Measurements from ENCODE around the gene CD59. TPM values are rescaled to one million over a fixed set of nuclear protein-coding genes. Genes with fewer than 3 reads are reported as not detected.
A peak's percentile ranks its signal among the peaks of the same experiment; 100 is the strongest.

The CD59 gene
- total and polyA plus RNA-seq, 3 experiments from 2014 or later: 25.2 to 40.4 (median 28.0) TPM

GRCh38 chr11:33719587-33719986 is 16.6 kb downstream of the CD59 start:
- no peaks in the 10 kb centered on the region for H3K27me3 ChIP-seq (ENCODE audit: insufficient read depth, low read length, poor library complexity, severe bottlenecking)
- POLR2A ChIA-PET: no interaction called here
- no peak overlapping the region for H3K4me3 ChIP-seq (ENCODE audit: low read length)
- no peak overlapping the region for H3K27ac ChIP-seq (ENCODE audit: low read depth, low read length)
- no peaks in the 10 kb centered on the region for H3K9me3 ChIP-seq (ENCODE audit: low read length)
- Mint-ChIP-seq H3K4me3 (no peak overlapping the region), H3K9me3 (no peaks in the 10 kb centered on the region), H3K27ac (no peak overlapping the region), H3K27me3 (no peaks in the 10 kb centered on the region), H3K4me1 (peaks cover 13 to 17% (median 14%) of the 10 kb centered on the region in 3 donors), H3K36me3 (peaks cover 0 to 54% (median 17%) of the 10 kb centered on the region in 3 donors)
- no peaks in the 10 kb centered on the region for H3K4me1 ChIP-seq (ENCODE audit: insufficient read depth, low read length)
- no peaks in the 10 kb centered on the region for H3K36me3 ChIP-seq (ENCODE audit: insufficient read depth, low read length)
- CTCF ChIA-PET: no interaction called here
- no peak for DNase-seq

GRCh38 chr11:33718440-33718839 is 17.8 kb downstream of the CD59 start:
- H3K36me3 Mint-ChIP-seq: peaks cover 0 to 59% (median 18%) of the 10 kb centered on the region in 3 donors
- no peaks in the 10 kb centered on the region for H3K27me3 ChIP-seq (ENCODE audit: insufficient read depth, low read length, poor library complexity, severe bottlenecking)
- no peaks in the 10 kb centered on the region for H3K4me1 ChIP-seq (ENCODE audit: insufficient read depth, low read length)
- DNase-seq: no peak
- H3K4me3 Mint-ChIP-seq: no peak overlapping the region
- peaks cover 8 to 9% (median 9%) of the 10 kb centered on the region in 3 donors for H3K4me1 Mint-ChIP-seq
- no peaks in the 10 kb centered on the region for H3K9me3 Mint-ChIP-seq
- no peak overlapping the region for H3K27ac Mint-ChIP-seq
- POLR2A ChIA-PET: no interaction called here
- CTCF ChIA-PET: interaction anchor here (3.9 kb wide), 1 partner anchor 24 kb away, joined by 15 read pairs; no protein-coding TSS in a partner anchor
- H3K9me3 ChIP-seq (ENCODE audit: low read length): no peaks in the 10 kb centered on the region
- H3K36me3 ChIP-seq (ENCODE audit: insufficient read depth, low read length): no peaks in the 10 kb centered on the region
- no peak overlapping the region for H3K4me3 ChIP-seq (ENCODE audit: low read length)
- H3K27ac ChIP-seq (ENCODE audit: low read depth, low read length): no peak overlapping the region
- H3K27me3 Mint-ChIP-seq: no peaks in the 10 kb centered on the region

- Mint-ChIP-seq H3K4me1 (no peaks in the 10 kb centered on the region), H3K9me3 (no peaks in the 10 kb centered on the region), H3K36me3 (peaks cover 0 to 59% (median 14%) of the 10 kb centered on the region in 3 donors), H3K27ac (no peak overlapping the region), H3K27me3 (no peaks in the 10 kb centered on the region), H3K4me3 (no peak overlapping the region)
- Histone ChIP-seq H3K27me3 (ENCODE audit: insufficient read depth, low read length, poor library complexity, severe bottlenecking) (no peaks in the 10 kb centered on the region), H3K4me3 (ENCODE audit: low read length) (no peak overlapping the region), H3K9me3 (ENCODE audit: low read length) (no peaks in the 10 kb centered on the region), H3K4me1 (ENCODE audit: insufficient read depth, low read length) (no peaks in the 10 kb centered on the region), H3K27ac (ENCODE audit: low read depth, low read length) (no peak overlapping the region), H3K36me3 (ENCODE audit: insufficient read depth, low read length) (no peaks in the 10 kb centered on the region)
- DNase-seq: no peak
- ChIA-PET POLR2A (no interaction called here), CTCF (interaction anchor here (1.1 to 3.9 kb wide), 4 partner anchors 9 to 26 kb away, joined by 3 to 15 read pairs (median 5); partner anchors contain the start of gene CD59)
These were observed 20.0 kb downstream of the CD59 start for GRCh38 chr11:33716243-33716642.

- no peak for DNase-seq
- H3K9me3 Mint-ChIP-seq: no peaks in the 10 kb centered on the region
- peaks cover 5 to 61% (median 17%) of the 10 kb centered on the region in 3 donors for H3K36me3 Mint-ChIP-seq
- H3K27ac Mint-ChIP-seq: no peak overlapping the region
- no peak overlapping the region for H3K4me3 ChIP-seq (ENCODE audit: low read length)
- H3K4me1 ChIP-seq (ENCODE audit: insufficient read depth, low read length): no peaks in the 10 kb centered on the region
- no peaks in the 10 kb centered on the region for H3K36me3 ChIP-seq (ENCODE audit: insufficient read depth, low read length)
- H3K27me3 ChIP-seq (ENCODE audit: insufficient read depth, low read length, poor library complexity, severe bottlenecking): no peaks in the 10 kb centered on the region
- H3K4me1 Mint-ChIP-seq: no peaks in the 10 kb centered on the region
- H3K27ac ChIP-seq (ENCODE audit: low read depth, low read length): no peak overlapping the region
- ChIA-PET POLR2A (no interaction called here), CTCF (interaction anchor here (1.3 to 1.6 kb wide), 2 partner anchors 9 to 28 kb away, joined by 6 read pairs; no protein-coding TSS in a partner anchor)
- no peak overlapping the region for H3K4me3 Mint-ChIP-seq
- H3K27me3 Mint-ChIP-seq: no peaks in the 10 kb centered on the region
- H3K9me3 ChIP-seq (ENCODE audit: low read length): no peaks in the 10 kb centered on the region
These were observed 22.3 kb downstream of the CD59 start for GRCh38 chr11:33713856-33714398.

GRCh38 chr11:33713151-33713855 is 22.9 kb downstream of the CD59 start:
- CTCF ChIA-PET: no interaction called here
- H3K36me3 Mint-ChIP-seq: peaks cover 5 to 60% (median 20%) of the 10 kb centered on the region in 3 donors
- POLR2A ChIA-PET: no interaction called here
- no peak for DNase-seq
- no peaks in the 10 kb centered on the region for H3K9me3 Mint-ChIP-seq
- no peaks in the 10 kb centered on the region for H3K4me1 Mint-ChIP-seq
- H3K27me3 ChIP-seq (ENCODE audit: insufficient read depth, low read length, poor library complexity, severe bottlenecking): no peaks in the 10 kb centered on the region
- no peak overlapping the region for H3K27ac Mint-ChIP-seq
- no peak overlapping the region for H3K27ac ChIP-seq (ENCODE audit: low read depth, low read length)
- H3K36me3 ChIP-seq (ENCODE audit: insufficient read depth, low read length): no peaks in the 10 kb centered on the region
- H3K27me3 Mint-ChIP-seq: no peaks in the 10 kb centered on the region
- H3K4me1 ChIP-seq (ENCODE audit: insufficient read depth, low read length): no peaks in the 10 kb centered on the region
- no peak overlapping the region for H3K4me3 ChIP-seq (ENCODE audit: low read length)
- no peak overlapping the region for H3K4me3 Mint-ChIP-seq
- H3K9me3 ChIP-seq (ENCODE audit: low read length): no peaks in the 10 kb centered on the region

GRCh38 chr11:33712436-33712835 is 23.8 kb downstream of the CD59 start:
- no peaks in the 10 kb centered on the region for H3K27me3 Mint-ChIP-seq
- CTCF ChIA-PET: no interaction called here
- no peaks in the 10 kb centered on the region for H3K36me3 ChIP-seq (ENCODE audit: insufficient read depth, low read length)
- H3K27ac ChIP-seq (ENCODE audit: low read depth, low read length): no peak overlapping the region
- no peaks in the 10 kb centered on the region for H3K27me3 ChIP-seq (ENCODE audit: insufficient read depth, low read length, poor library complexity, severe bottlenecking)
- H3K4me1 Mint-ChIP-seq: no peaks in the 10 kb centered on the region
- H3K9me3 ChIP-seq (ENCODE audit: low read length): no peaks in the 10 kb centered on the region
- H3K36me3 Mint-ChIP-seq: peaks cover 5 to 56% (median 18%) of the 10 kb centered on the region in 3 donors
- no peak overlapping the region for H3K4me3 ChIP-seq (ENCODE audit: low read length)
- H3K27ac Mint-ChIP-seq: no peak overlapping the region
- no peak for DNase-seq
- no peak overlapping the region for H3K4me3 Mint-ChIP-seq
- H3K9me3 Mint-ChIP-seq: no peaks in the 10 kb centered on the region
- POLR2A ChIA-PET: interaction anchor here (0.5 kb wide), 1 partner anchor 393 kb away, joined by 3 read pairs; no protein-coding TSS in a partner anchor
- no peaks in the 10 kb centered on the region for H3K4me1 ChIP-seq (ENCODE audit: insufficient read depth, low read length)

GRCh38 chr11:33709466-33709865 is 26.8 kb downstream of the CD59 start:
- H3K4me3 ChIP-seq (ENCODE audit: low read length): no peak overlapping the region
- Mint-ChIP-seq H3K4me1 (peaks cover 4 to 7% (median 5%) of the 10 kb centered on the region in 3 donors), H3K9me3 (no peaks in the 10 kb centered on the region), H3K36me3 (peaks cover 5 to 39% (median 21%) of the 10 kb centered on the region in 3 donors), H3K27me3 (no peaks in the 10 kb centered on the region), H3K27ac (no peak overlapping the region), H3K4me3 (no peak overlapping the region)
- no peaks in the 10 kb centered on the region for H3K9me3 ChIP-seq (ENCODE audit: low read length)
- ChIA-PET POLR2A (no interaction called here), CTCF (no interaction called here)
- H3K27me3 ChIP-seq (ENCODE audit: insufficient read depth, low read length, poor library complexity, severe bottlenecking): no peaks in the 10 kb centered on the region
- no peaks in the 10 kb centered on the region for H3K36me3 ChIP-seq (ENCODE audit: insufficient read depth, low read length)
- no peaks in the 10 kb centered on the region for H3K4me1 ChIP-seq (ENCODE audit: insufficient read depth, low read length)
- no peak for DNase-seq
- no peak overlapping the region for H3K27ac ChIP-seq (ENCODE audit: low read depth, low read length)

- Mint-ChIP-seq H3K36me3 (peaks cover 5 to 36% (median 19%) of the 10 kb centered on the region in 3 donors), H3K4me3 (no peak overlapping the region), H3K27ac (peak overlapping the region in 1 of 8 donors; percentile 43), H3K27me3 (no peaks in the 10 kb centered on the region), H3K4me1 (peaks cover 4 to 7% (median 5%) of the 10 kb centered on the region in 3 donors), H3K9me3 (no peaks in the 10 kb centered on the region)
- Histone ChIP-seq H3K4me1 (ENCODE audit: insufficient read depth, low read length) (no peaks in the 10 kb centered on the region), H3K36me3 (ENCODE audit: insufficient read depth, low read length) (no peaks in the 10 kb centered on the region), H3K9me3 (ENCODE audit: low read length) (no peaks in the 10 kb centered on the region), H3K27ac (ENCODE audit: low read depth, low read length) (no peak overlapping the region), H3K27me3 (ENCODE audit: insufficient read depth, low read length, poor library complexity, severe bottlenecking) (no peaks in the 10 kb centered on the region), H3K4me3 (ENCODE audit: low read length) (no peak overlapping the region)
- POLR2A ChIA-PET: no interaction called here
- no peak for DNase-seq
- CTCF ChIA-PET: no interaction called here
These were observed 27.2 kb downstream of the CD59 start for GRCh38 chr11:33708985-33709384.
